Suprapubic skin (tissue), 3 donors: ENCODE results near the gene APOBEC3A.

Source experiments
- CTCF ChIP-seq, 2 donors: fragments of 200-600 bp in 1 of 2; fragments of 450-650 bp in 1 of 2; sonication (generic) in 1 of 2; IDR thresholded peaks; one replicate each; pipeline ENCODE4 v1.5.1; 2016 to 2019; ENCODE audit warnings: antibody characterized with exemption in 2 of 2, mild to moderate bottlenecking in 1 of 2, moderate library complexity in 1 of 2
- POLR2A ChIP-seq, 2 donors: fragments of 450-650 bp; IDR thresholded peaks; one replicate each; pipeline ENCODE4 v1.6.1; 2017; ENCODE audit warnings: antibody characterized with exemption in 2 of 2, mild to moderate bottlenecking in 2 of 2, moderate library complexity in 2 of 2

- no peak for TF ChIP-seq CTCF (IDR thresholded peaks at IDR 0.05)
- no peak for TF ChIP-seq POLR2A (IDR thresholded peaks at IDR 0.05)
These were observed 26.8 kb downstream of the APOBEC3A start for GRCh38 chr22:38984224-38984623.
